GM18511 (cell line): ENCODE results near the gene CCDC124.

ENCODE experiments used
- ATAC-seq: cut with Tn5 transposase; IDR thresholded peaks from one replicate; pipeline ENCODE4 v1.9.1; 2021; ENCODE audit warnings: mild to moderate bottlenecking, moderate library complexity; ENCODE audit not compliant: unreplicated experiment

CCDC124 gene

DNA sequence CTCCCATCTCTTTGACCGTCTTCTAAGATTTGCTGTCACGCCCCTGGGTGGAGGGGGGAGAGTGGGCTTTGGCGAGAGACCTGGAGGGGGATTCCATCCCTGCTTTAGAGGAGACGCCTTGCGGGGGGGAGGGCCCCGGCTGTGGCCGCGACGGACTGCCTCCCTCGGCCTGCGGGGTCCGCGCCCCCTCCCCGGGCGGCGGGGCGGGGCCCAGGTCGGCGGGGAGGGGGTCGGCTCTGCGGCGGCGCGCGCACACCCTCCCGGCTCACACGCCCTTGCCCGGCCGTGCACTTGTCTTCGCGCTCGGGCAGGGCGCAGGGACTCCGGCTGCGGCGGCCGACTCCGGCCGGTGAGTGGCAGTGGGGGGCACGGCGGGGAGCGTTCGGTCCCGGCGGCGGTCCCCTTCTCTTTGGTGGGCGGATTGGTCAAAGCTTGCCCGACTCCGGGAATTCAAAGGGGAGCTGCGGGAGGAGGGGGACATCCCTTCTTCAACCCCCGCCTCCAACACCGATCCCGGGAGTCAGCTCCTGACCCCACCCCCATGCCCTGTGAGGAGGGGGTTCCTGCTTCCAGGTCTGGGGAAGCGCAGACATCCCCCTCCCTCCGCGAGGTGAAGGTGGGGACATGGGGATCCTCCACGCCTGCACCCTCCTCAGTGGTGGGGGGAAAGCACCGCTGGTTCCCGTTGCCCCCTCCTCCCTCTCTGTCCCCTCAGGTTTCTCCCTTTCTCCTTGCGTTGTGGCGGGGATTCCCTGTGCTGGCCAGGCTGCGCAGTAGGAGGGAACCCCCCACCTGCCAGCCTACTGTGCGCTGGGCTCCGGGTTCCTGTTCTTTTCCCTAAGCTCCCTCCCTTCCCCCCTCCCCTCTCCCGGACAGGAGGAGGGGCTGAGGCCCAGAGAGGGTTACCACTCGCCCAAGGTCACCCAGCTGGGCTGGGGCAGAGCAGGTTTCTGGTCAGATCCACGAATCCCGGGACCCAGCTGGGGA is 19.5 kb downstream of the CCDC124 start:
- no peak for ATAC-seq

GRCh38 chr19:17953316-17953801 is 20.5 kb downstream of the CCDC124 start:
- ATAC-seq: no peak

DNA sequence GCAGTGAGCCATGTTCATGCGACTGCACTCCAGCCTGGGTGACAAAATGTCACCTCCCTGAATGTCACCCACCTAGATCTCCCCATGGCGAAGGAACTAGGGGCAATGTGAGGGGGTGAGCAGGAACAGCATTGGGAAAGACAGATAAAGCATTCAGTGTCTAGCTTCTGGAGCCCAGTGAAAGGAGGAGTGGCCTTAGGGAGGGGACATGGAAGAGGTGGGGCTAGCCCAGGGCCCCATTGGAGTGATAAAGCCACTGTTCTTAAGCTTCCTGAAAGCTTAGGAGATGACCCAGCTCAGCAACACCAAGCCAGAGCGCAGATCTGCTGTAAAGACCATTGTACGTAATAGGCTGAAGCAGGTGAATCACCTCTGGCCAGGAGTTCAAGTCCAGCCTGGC is 21.1 kb downstream of the CCDC124 start:
- ATAC-seq: no peak

DNA sequence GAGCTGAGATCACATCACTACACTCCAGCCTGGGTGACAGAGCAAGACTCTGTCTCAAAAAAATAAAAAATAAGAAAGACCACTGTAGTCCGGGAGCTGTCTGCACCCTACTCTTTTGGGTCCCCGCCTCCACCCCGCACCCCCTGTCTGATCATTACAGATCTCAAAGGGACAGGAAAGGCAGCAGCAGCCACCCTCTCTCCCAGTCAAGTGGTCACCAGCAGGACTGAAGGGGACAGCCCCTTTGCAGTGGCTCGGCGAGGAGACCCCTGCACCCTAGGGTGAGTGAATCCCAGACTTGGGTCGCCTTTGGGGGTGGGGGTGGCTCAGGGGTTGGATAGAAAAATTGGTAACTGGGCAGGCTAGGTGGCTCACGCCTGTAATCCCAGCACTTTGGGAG is 21.6 kb downstream of the CCDC124 start:
- ATAC-seq: no peak

GRCh38 chr19:17957149-17957849 is 24.5 kb downstream of the CCDC124 start:
- no peak for ATAC-seq

- no peak for ATAC-seq
Measured at GRCh38 chr19:17957885-17958284, 25.1 kb downstream of the CCDC124 start.

DNA sequence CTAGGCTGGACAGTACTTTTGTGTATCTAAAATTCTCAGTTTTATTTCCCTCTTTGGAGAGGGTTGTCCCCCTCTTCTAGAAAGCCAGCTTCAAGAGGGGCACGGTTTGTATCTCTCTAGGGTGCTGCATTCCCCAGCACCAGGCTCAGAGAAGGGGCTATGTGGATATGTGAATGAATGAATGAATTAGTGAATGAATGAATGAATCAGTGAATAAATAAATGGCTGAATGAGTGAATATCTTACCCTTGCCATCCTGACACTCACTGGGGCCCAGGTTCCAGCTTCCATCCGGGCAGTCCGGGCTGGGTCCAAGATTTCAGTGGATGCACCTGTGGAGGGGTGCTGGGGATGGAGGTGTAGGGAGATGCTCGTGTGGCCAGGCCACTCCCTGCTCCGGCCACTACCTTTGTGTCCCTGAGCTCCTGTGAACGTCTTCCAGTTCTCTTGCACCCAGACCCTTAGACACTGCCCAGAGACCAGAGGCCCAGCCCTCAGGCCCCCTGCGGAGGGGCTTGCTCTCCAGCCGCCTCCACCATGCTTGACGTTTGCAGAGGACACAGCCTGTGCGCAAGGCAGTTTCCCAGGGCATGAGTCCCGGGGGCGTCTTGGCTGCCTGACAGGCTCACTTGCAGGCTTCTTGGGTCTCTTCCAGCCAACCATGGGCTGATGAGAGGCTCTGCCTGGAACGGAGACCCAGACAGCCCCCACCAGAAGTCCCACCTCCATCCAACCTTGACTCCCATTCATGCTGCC is 31.3 kb downstream of the CCDC124 start:
- ATAC-seq: no peak

- no peak for ATAC-seq
Measured at GRCh38 chr19:17965370-17966128, 32.7 kb downstream of the CCDC124 start.

DNA sequence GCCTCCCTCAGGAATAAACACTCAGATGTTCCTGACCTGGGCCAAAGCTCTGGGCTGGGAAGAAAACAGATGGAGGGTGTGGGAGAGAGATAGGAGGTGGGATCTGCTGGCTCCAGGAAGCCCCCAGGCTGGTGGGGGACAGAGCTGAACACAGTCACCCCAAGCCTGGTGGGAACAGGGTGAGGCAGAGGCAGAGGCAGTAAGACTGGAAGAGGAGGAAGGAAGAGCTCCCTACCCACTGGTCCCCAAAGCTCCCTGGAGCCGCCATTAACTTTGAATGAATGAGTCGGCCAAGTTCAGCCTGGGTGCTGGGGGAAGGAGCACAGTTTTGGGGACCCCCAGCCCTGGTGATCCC is 33.3 kb downstream of the CCDC124 start:
- ATAC-seq: no peak

GRCh38 chr19:17966550-17967256 is 33.9 kb downstream of the CCDC124 start, which contains the start of gene KCNN1:
TSS of gene KCNN1 (plus strand) at chr19:17967107. CDS start at chr19:17973889, 6,782 bp downstream.
- no peak for ATAC-seq

DNA sequence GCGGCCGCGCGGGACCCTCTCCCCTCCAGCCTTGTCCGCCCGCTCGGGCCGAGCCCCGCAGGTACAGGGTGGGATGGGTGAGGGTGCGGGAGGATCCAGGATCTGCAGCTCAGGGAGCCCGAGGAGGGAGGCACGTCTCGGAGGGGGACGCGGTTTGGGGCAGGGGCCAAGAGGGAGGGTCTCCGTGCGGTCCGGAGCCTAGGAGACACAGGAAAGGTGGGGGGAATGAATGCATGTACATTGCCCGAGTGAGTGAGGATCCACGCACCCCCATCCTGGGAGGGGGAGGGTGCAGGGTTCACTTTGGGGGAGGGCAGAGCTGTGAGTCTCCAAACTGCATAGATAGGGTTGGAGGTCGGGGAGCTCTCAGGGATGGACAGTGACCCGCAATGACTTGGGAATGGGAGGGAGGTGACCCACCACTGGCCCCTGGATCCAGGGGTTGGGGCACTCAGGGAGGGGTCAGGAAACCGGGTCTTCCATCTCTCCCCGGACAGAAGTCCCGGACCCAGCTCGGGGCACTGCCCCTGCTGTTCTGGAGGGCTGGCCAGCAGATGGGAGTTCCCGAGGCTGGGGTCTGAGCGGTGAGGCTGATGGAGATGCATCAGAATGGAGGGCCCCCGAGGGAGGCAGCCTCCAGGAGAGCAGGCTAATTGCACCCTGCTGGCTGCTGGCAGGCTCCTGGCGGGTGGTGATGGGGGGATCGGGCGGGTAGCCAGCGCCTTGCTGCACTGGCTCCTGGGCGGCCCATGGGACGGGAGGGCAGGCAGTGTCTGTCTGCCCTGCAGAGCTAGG is 34.6 kb downstream of the CCDC124 start:
- no peak for ATAC-seq

DNA sequence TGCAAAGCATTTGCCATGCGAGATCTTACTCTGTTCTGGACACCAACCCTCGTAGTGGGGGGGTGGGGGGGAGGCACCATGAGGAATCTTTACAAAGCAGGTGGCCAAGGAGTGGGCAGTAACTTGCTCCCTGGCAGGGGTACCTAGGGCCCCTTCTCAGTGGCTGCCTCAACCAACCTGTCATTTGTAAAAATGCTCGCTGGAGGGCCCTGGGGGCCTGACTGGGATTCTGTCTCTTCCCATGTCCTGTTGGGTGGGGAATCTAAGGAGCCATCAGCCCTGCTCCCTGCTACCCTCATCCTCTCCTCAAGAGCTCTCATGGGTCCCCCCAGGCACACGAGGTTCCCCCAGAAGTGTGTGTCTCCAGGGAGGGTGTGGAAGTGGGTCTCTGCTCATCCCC is 35.5 kb downstream of the CCDC124 start:
- no peak for ATAC-seq

- no peak for ATAC-seq
Measured at GRCh38 chr19:17969096-17969792, 36.4 kb downstream of the CCDC124 start.

DNA sequence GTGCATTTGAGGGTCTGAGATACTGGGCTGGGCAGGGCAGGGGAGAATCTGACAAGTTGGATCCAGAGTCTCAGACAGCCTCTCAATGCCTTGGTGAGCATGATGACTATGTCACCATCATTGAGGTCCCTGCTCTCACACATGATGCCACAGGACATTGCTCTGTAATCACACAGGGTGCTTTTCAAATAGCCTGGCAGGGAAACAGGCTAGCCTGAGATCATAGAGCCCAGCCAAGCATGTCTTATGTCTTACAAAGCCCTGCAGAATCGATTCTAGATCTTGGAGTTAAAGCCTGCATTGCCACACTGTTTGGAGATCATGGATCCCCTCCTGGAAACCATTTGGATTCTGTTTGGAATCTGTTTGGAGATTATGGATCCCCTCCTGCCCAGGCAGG is 39.4 kb downstream of the CCDC124 start:
- no peak for ATAC-seq

DNA sequence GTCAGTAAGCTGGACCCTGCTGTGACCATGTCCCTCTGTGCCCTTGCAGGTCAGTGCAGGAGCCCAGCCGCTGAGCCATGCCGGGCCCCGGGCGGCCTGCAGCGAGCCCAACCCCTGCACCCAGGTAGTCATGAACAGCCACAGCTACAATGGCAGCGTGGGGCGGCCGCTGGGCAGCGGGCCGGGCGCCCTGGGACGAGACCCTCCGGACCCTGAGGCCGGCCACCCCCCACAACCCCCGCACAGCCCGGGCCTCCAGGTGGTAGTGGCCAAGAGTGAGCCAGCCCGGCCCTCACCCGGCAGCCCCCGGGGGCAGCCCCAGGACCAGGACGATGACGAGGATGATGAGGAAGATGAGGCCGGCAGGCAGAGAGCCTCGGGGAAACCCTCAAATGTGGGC is 40.9 kb downstream of the CCDC124 start:
- ATAC-seq: no peak

DNA sequence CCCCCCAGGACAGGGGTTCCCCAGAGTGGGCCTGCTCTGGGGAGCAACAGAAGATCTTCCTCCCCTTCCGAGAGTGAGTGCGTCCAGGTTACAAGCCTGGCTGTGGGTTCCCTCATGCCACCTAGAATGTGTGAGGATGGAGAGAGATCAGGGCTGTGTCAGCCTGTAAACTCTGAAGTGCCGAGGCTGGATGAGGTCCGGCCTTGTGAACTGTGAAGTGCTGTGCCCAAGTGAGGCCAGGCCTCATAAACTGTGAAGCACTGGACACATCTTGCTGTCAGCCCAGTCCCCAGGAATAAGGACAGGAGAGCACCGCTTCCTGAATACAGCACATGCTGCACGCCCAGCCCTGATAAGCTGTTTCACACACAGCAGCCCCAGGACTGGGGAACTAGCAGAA is 41.7 kb downstream of the CCDC124 start:
- no peak for ATAC-seq

DNA sequence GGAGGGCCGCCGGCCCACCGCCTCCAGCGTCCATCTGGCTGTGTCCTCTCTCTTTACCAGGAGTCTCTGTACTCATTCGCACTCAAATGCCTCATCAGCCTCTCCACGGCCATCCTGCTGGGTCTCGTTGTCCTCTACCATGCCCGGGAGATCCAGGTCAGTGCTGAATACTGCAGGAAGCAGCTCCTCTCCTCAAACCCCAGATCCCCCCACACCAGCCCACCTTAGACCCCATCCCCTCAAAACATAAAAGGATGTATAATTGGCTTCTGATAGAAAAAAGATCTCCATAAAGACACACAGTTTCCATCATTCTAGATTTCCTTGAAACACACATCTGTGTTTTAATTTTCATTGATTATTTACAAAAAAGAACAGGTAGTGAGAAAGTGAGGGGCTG is 42.2 kb downstream of the CCDC124 start:
- ATAC-seq: no peak

DNA sequence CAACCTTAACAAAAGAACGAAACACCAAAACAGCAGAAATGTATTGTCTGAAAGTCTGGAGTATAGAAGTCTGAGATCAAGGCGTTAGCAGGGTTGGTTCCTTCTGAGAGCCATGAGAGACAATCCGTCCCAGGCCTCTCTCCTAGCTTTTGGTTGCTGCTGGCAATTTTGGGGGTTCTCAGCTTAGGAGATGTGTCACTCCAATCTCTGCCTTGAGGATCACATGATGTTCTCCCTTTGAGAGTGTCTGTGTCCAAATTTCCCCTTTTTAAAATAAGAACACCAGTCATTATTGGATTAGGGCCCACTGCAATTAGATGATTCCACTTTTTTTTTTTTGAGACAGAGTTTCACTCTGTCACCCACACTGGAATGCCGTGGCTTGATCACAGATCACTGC is 44.2 kb downstream of the CCDC124 start:
- no peak for ATAC-seq
